Measurements from ENCODE around the gene CHST15.

Gene CHST15

DNA sequence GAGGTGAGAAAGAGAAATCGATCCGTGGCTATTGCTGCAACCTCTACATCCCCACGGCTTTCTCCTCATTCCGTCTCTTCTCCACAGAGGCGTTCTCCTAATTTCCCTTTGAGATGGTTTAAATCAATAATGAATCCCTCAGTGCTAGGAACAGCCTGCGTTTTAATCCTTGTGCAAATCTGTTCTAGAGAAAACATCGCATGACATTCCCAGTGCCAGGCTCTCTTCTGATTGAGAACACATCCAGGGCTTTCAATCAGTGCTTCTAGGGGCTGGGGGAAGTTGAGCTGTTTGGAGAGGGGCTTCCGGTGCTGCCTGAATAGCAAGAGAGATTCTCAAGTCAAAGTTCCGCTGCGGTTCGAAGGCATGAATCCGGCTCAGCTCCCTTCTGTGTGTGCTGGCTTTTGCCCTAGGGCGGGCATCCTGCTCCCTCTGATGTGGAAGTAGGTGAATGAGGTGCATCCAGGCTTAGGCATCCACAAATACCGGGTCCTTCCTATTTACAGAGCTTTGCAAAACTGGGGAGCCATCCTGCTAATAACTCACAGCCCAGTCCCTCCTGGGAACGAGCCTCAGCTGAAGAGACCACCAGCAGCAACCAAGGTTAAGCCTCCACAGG lies 62.8 kb downstream of the CHST15 start:
- Histone ChIP-seq H3K79me2 (ENCODE audit: insufficient read depth, low read length) (no peaks in the 10 kb centered on the region), H3K27me3 (ENCODE audit: insufficient read depth, low read length, poor library complexity, severe bottlenecking) (no peaks in the 10 kb centered on the region), H3K4me3 (ENCODE audit: low read length, poor library complexity, severe bottlenecking) (no peak overlapping the region), H4K20me1 (ENCODE audit: insufficient read depth, low read length, poor library complexity, severe bottlenecking) (no peaks in the 10 kb centered on the region), H3K4me2 (ENCODE audit: low read depth, low read length, poor library complexity, severe bottlenecking) (no peak overlapping the region), H2AFZ (ENCODE audit: low read length) (no peak overlapping the region), H3K9me3 (ENCODE audit: insufficient read depth, low read depth, low read length) (no peaks in the 10 kb centered on the region), H3K4me1 (ENCODE audit: insufficient read depth, low read length, poor library complexity, severe bottlenecking) (no peaks in the 10 kb centered on the region), H3K36me3 (ENCODE audit: insufficient read depth, low read length) (no peaks in the 10 kb centered on the region), H3K9me2 (replicated peaks; ENCODE audit: low read depth, low read length) (no peaks in the 10 kb centered on the region), H3F3A (ENCODE audit: low read depth) (no peaks in the 10 kb centered on the region), H3K9ac (ENCODE audit: low read depth, low read length, poor library complexity, severe bottlenecking) (no peak overlapping the region)
- TF ChIP-seq EZH2phosphoT487 (IDR thresholded peaks at IDR 0.05; ENCODE audit: borderline replicate concordance), result no peak
- TF ChIP-seq, protein P1, sequence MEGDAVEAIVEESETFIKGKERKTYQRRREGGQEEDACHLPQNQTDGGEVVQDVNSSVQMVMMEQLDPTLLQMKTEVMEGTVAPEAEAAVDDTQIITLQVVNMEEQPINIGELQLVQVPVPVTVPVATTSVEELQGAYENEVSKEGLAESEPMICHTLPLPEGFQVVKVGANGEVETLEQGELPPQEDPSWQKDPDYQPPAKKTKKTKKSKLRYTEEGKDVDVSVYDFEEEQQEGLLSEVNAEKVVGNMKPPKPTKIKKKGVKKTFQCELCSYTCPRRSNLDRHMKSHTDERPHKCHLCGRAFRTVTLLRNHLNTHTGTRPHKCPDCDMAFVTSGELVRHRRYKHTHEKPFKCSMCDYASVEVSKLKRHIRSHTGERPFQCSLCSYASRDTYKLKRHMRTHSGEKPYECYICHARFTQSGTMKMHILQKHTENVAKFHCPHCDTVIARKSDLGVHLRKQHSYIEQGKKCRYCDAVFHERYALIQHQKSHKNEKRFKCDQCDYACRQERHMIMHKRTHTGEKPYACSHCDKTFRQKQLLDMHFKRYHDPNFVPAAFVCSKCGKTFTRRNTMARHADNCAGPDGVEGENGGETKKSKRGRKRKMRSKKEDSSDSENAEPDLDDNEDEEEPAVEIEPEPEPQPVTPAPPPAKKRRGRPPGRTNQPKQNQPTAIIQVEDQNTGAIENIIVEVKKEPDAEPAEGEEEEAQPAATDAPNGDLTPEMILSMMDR (conservative IDR thresholded peaks at IDR 0.05; ENCODE audit: low read length), result no peak

DNA sequence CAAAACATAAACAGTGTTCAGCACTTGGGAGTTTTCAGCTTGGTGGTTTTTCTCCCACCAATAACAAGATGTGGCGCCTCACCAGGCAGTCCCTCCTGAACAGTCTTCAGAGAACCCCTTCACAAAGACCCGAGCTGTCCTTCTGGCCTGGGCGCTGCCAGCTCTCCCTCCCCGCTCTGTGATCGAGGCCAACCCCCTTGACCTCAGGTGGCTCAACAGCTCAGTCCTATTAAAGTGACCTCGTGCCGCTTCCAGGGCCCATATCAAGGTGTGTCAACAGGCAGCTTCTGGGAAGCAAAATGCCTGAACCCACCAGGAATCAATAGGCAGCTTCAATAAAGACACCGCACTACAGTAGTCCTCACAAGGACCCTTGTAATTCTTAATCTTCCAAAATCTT lies 63.3 kb downstream of the CHST15 start:
- no peaks in the 10 kb centered on the region for H3K27me3 ChIP-seq (ENCODE audit: insufficient read depth, low read length, poor library complexity, severe bottlenecking)
- TF ChIP-seq, protein P1 (conservative IDR thresholded peaks at IDR 0.05; ENCODE audit: low read length), result no peak
- no peak for TF ChIP-seq EZH2phosphoT487 (IDR thresholded peaks at IDR 0.05; ENCODE audit: borderline replicate concordance)
- no peak overlapping the region for H3K4me3 ChIP-seq (ENCODE audit: low read length, poor library complexity, severe bottlenecking)

DNA sequence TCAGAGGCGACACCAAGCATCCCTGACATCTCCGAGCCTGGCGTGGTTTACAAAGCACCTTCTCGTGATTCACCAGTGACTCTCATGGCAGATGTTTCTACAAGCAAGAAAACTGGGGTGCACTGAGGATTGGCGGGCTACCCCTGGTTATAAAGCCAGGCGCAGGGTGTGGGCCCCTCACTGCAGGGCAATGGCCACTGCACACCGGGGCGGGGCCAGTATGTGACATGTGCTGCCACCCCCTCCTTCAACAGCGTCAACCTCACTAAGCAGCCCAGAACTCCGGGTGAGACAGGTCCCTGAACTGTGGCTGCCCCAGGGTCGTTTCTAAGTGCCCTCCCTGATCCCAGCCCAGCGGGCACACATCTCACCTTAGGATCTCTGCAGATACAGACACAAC lies 63.8 kb downstream of the CHST15 start:
- Histone ChIP-seq H3K9ac (ENCODE audit: low read depth, low read length, poor library complexity, severe bottlenecking) (no peak overlapping the region), H3F3A (ENCODE audit: low read depth) (no peaks in the 10 kb centered on the region), H3K9me3 (ENCODE audit: insufficient read depth, low read depth, low read length) (no peaks in the 10 kb centered on the region), H3K79me2 (ENCODE audit: insufficient read depth, low read length) (no peaks in the 10 kb centered on the region), H3K36me3 (ENCODE audit: insufficient read depth, low read length) (no peaks in the 10 kb centered on the region), H3K9me2 (replicated peaks; ENCODE audit: low read depth, low read length) (no peaks in the 10 kb centered on the region), H4K20me1 (ENCODE audit: insufficient read depth, low read length, poor library complexity, severe bottlenecking) (no peaks in the 10 kb centered on the region), H3K4me3 (ENCODE audit: low read length, poor library complexity, severe bottlenecking) (no peak overlapping the region), H2AFZ (ENCODE audit: low read length) (no peak overlapping the region), H3K4me1 (ENCODE audit: insufficient read depth, low read length, poor library complexity, severe bottlenecking) (peaks cover 8% of the 10 kb centered on the region), H3K27me3 (ENCODE audit: insufficient read depth, low read length, poor library complexity, severe bottlenecking) (no peaks in the 10 kb centered on the region), H3K4me2 (ENCODE audit: low read depth, low read length, poor library complexity, severe bottlenecking) (no peak overlapping the region)
- TF ChIP-seq EZH2phosphoT487 (IDR thresholded peaks at IDR 0.05; ENCODE audit: borderline replicate concordance), result no peak
- TF ChIP-seq, protein P1 (conservative IDR thresholded peaks at IDR 0.05; ENCODE audit: low read length), result no peak

More for the DNA sequence above, 63.3 kb downstream of the CHST15 start:
- H3K4me1 ChIP-seq (ENCODE audit: insufficient read depth, low read length, poor library complexity, severe bottlenecking), result peaks cover 5% of the 10 kb centered on the region
- no peak overlapping the region for H3K9ac ChIP-seq (ENCODE audit: low read depth, low read length, poor library complexity, severe bottlenecking)
- H2AFZ ChIP-seq (ENCODE audit: low read length), result no peak overlapping the region
- H3K9me3 ChIP-seq (ENCODE audit: insufficient read depth, low read depth, low read length), result no peaks in the 10 kb centered on the region
- no peaks in the 10 kb centered on the region for H3K79me2 ChIP-seq (ENCODE audit: insufficient read depth, low read length)
- no peaks in the 10 kb centered on the region for H3K36me3 ChIP-seq (ENCODE audit: insufficient read depth, low read length)
- H3K9me2 ChIP-seq (replicated peaks; ENCODE audit: low read depth, low read length), result no peaks in the 10 kb centered on the region
- H3K4me2 ChIP-seq (ENCODE audit: low read depth, low read length, poor library complexity, severe bottlenecking), result no peak overlapping the region
- no peaks in the 10 kb centered on the region for H3F3A ChIP-seq (ENCODE audit: low read depth)
- H4K20me1 ChIP-seq (ENCODE audit: insufficient read depth, low read length, poor library complexity, severe bottlenecking), result no peaks in the 10 kb centered on the region

Data from Loucy (cell line).